Neural progenitor cell (in vitro differentiated cells): ENCODE measurements around the gene LYZL2. TPM values are rescaled to one million over a fixed set of nuclear protein-coding genes. Genes with fewer than 3 reads are reported as not detected.

Source experiments
- DNase-seq: peaks from one replicate; pipeline ENCODE4 v3.0.0-alpha.2; 2016; ENCODE audit warnings: low spot score
- H2AFZ ChIP-seq: fragments of 200-600 bp; sonication (generic); replicated peaks from 2 replicates; pipeline ENCODE4 v1.6.1; 2016; ENCODE audit warnings: antibody characterized with exemption
- H3F3A ChIP-seq: fragments of 200-600 bp; sonication (generic); 2 replicates; pipeline ENCODE4 v1.6.1; 2016; ENCODE audit warnings: antibody characterized with exemption, low read depth
- H3K27ac ChIP-seq: fragments of 200-600 bp; sonication (generic); 2 replicates; pipeline ENCODE4 v1.5.1; 2016; ENCODE audit warnings: mild to moderate bottlenecking
- H3K27me3 ChIP-seq: fragments of 200-600 bp; sonication (generic); 2 replicates; pipeline ENCODE4 v1.6.1; 2016; ENCODE audit warnings: mild to moderate bottlenecking, moderate library complexity
- H3K36me3 ChIP-seq: fragments of 200-600 bp; sonication (generic); 2 replicates; pipeline ENCODE4 v1.5.1; 2016
- H3K4me1 ChIP-seq: fragments of 200-600 bp; sonication (generic); 2 replicates; pipeline ENCODE4 v1.6.1; 2016; ENCODE audit warnings: mixed run types
- H3K4me2 ChIP-seq: fragments of 200-600 bp; sonication (generic); 2 replicates; pipeline ENCODE4 v1.6.1; 2016
- H3K4me3 ChIP-seq: fragments of 200-600 bp; sonication (generic); 2 replicates; pipeline ENCODE4 v1.5.1; 2016
- H3K79me2 ChIP-seq: fragments of 200-600 bp; sonication (generic); 2 replicates; pipeline ENCODE4 v1.6.1; 2016; ENCODE audit warnings: low read depth
- H3K9ac ChIP-seq: fragments of 200-600 bp; sonication (generic); 2 replicates; pipeline ENCODE4 v1.6.1; 2016
- H3K9me3 ChIP-seq: fragments of 200-600 bp; sonication (generic); 2 replicates; pipeline ENCODE4 v1.5.1; 2016; ENCODE audit warnings: low read depth
- H4K20me1 ChIP-seq: fragments of 200-600 bp; sonication (generic); 2 replicates; pipeline ENCODE4 v1.6.1; 2016; ENCODE audit warnings: low read depth
- H3K27ac Mint-ChIP-seq: 3 replicates; pipeline ENCODE4 v1.8.0; 2021; ENCODE audit warnings: mixed read lengths
- H3K27me3 Mint-ChIP-seq: 2 replicates; pipeline ENCODE4 v1.8.0; 2022; ENCODE audit warnings: low read depth, mild to moderate bottlenecking, inconsistent platforms, moderate library complexity, mixed read lengths; ENCODE audit not compliant: insufficient read depth
- H3K36me3 Mint-ChIP-seq: 3 replicates; pipeline ENCODE4 v1.8.0; 2021; ENCODE audit warnings: mixed read lengths
- H3K4me1 Mint-ChIP-seq: 3 replicates; pipeline ENCODE4 v1.8.0; 2021; ENCODE audit warnings: mixed read lengths
- H3K4me3 Mint-ChIP-seq: 3 replicates; pipeline ENCODE4 v1.8.0; 2021; ENCODE audit warnings: mild to moderate bottlenecking, moderate library complexity, mixed read lengths
- H3K9me3 Mint-ChIP-seq: 3 replicates; pipeline ENCODE4 v1.8.0; 2020; ENCODE audit warnings: mixed read lengths
- EZH2 ChIP-seq: fragments of 200-600 bp; sonication (generic); IDR thresholded peaks from 2 replicates; pipeline ENCODE4 v1.6.1; 2017; ENCODE audit warnings: antibody characterized with exemption, mild to moderate bottlenecking, moderate library complexity
- EZH2phosphoT487 ChIP-seq: fragments of 200-600 bp; sonication (generic); IDR thresholded peaks from 2 replicates; pipeline ENCODE4 v1.6.1; 2017; ENCODE audit warnings: antibody characterized with exemption
- total RNA-seq: library from RNA; depleted of rRNA; stranded (reverse); fragments of >200 nt; gene quantifications from 2 replicates; pipeline ENCODE4 v1.2.3, GENCODE V29; 2015; ENCODE audit warnings: low replicate concordance
- TF ChIP-seq, protein P1 (sequence below): fragments of 200-600 bp; sonication (generic); IDR thresholded peaks from 2 replicates; pipeline ENCODE4 v1.5.1; 2017; ENCODE audit warnings: antibody characterized with exemption, mild to moderate bottlenecking

LYZL2 gene
- total RNA-seq, 1 donor from 2014 or later = not detected

DNA sequence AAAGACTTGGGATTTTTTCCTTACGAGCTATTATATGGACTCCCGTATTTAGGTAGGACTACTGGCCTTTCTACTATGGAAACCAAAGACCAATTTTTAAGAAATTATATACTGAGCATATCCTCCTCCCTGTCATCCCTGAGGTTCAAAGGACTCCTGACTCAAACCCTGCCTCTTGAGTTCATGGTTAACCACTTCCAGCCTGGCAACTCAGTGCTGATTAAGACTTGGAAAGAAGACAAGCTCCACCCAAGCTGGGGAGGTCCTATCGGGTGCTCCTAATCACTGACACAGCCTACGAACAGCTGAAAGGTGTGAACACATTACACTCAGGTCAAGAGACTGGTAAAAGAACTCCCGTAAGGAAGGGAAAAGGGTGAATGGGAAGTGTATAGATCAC lies 66.8 kb downstream of the LYZL2 start:
- H3K27ac ChIP-seq = no peak overlapping the region
- H3K79me2 ChIP-seq = no peaks in the 10 kb centered on the region
- H3K4me2 ChIP-seq = no peak overlapping the region
- H3K9ac ChIP-seq = no peak overlapping the region
- H3K36me3 Mint-ChIP-seq = no peaks in the 10 kb centered on the region
- no peak overlapping the region for H3K27ac Mint-ChIP-seq
- H3K4me1 Mint-ChIP-seq = peaks cover 8% of the 10 kb centered on the region
- no peak overlapping the region for H3K4me3 ChIP-seq
- no peak overlapping the region for H3K4me3 Mint-ChIP-seq
- H3K4me1 ChIP-seq = no peaks in the 10 kb centered on the region
- no peaks in the 10 kb centered on the region for H3K9me3 ChIP-seq
- H3K9me3 Mint-ChIP-seq = peaks cover 5% of the 10 kb centered on the region
- H3K27me3 ChIP-seq = no peaks in the 10 kb centered on the region
- no peak for DNase-seq
- H4K20me1 ChIP-seq = no peaks in the 10 kb centered on the region
- H3K36me3 ChIP-seq = no peaks in the 10 kb centered on the region
- no peak overlapping the region for H2AFZ ChIP-seq
- no peaks in the 10 kb centered on the region for H3F3A ChIP-seq
- TF ChIP-seq EZH2phosphoT487 = no peak
- TF ChIP-seq, protein P1, sequence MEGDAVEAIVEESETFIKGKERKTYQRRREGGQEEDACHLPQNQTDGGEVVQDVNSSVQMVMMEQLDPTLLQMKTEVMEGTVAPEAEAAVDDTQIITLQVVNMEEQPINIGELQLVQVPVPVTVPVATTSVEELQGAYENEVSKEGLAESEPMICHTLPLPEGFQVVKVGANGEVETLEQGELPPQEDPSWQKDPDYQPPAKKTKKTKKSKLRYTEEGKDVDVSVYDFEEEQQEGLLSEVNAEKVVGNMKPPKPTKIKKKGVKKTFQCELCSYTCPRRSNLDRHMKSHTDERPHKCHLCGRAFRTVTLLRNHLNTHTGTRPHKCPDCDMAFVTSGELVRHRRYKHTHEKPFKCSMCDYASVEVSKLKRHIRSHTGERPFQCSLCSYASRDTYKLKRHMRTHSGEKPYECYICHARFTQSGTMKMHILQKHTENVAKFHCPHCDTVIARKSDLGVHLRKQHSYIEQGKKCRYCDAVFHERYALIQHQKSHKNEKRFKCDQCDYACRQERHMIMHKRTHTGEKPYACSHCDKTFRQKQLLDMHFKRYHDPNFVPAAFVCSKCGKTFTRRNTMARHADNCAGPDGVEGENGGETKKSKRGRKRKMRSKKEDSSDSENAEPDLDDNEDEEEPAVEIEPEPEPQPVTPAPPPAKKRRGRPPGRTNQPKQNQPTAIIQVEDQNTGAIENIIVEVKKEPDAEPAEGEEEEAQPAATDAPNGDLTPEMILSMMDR = no peak
- TF ChIP-seq EZH2 = no peak
- H3K27me3 Mint-ChIP-seq = peaks cover 4% of the 10 kb centered on the region

Other genes with a start within 250 kb of the LYZL2 start
- gene MAP3K8, start 195.6 kb downstream of the LYZL2 start, total RNA-seq = 4.7 and 7.3 TPM in 2 replicates